Stimulated activated CD8-positive, alpha-beta memory T cell treated with anti-CD3 and anti-CD28 coated beads, Interleukin-4, amount 100 ng/mL, for 1 hour (primary cell): ENCODE measurements around the gene DYNLT5.
"Not testable (repeated sequence)": the region's sequence is repeated elsewhere in the genome, so short reads cannot be mapped to it uniquely, and the experiment has no call there.

Source experiments
- DNase-seq, 2 donors: peaks; one replicate each; pipeline ENCODE4 v3.0.0-alpha.2; 2020; ENCODE audit warnings: low read depth in 2 of 2, low spot score in 1 of 2

The DYNLT5 gene

GRCh38 chr1:66787641-66788040, 35.4 kb downstream of the DYNLT5 start:
- no peak for DNase-seq

GRCh38 chr1:66788231-66788939, 36.1 kb downstream of the DYNLT5 start:
- no peak for DNase-seq

- DNase-seq: no peak
Observed at GRCh38 chr1:66791621-66792610, 39.7 kb downstream of the DYNLT5 start.

- DNase-seq: not testable (repeated sequence)
Observed at GRCh38 chr1:66795839-66796238, 43.6 kb downstream of the DYNLT5 start.

- DNase-seq: no peak
Observed at GRCh38 chr1:66809245-66809644, 57.0 kb downstream of the DYNLT5 start.

- DNase-seq: no peak
Observed at GRCh38 chr1:66809736-66810326, 57.6 kb downstream of the DYNLT5 start.

- no peak for DNase-seq
Observed at GRCh38 chr1:66824771-66825170, 72.5 kb downstream of the DYNLT5 start.
